Pancreas (tissue), 10 donors: ENCODE measurements around the gene GPNMB. TPM values are rescaled to one million over a fixed set of nuclear protein-coding genes. Genes with fewer than 3 reads are reported as not detected.
A peak's percentile ranks its signal among the peaks of the same experiment; 100 is the strongest.

Source experiments
- ATAC-seq, 4 donors: fragments of 200-7000 bp; cut with Tn5 transposase; one replicate each; pipeline versions ENCODE4 v1.8.0 to v1.9.1; 2020; ENCODE audit warnings: mild to moderate bottlenecking in 4 of 4, moderate library complexity in 4 of 4
- DNase-seq, 6 donors: peaks; one replicate each; pipeline ENCODE4 v3.0.0-alpha.2; 2020
- FAIRE-seq: peaks from 2 replicates; lab custom pipeline; 2012; peaks lifted over from hg19 to GRCh38; lab: Jason Lieb, UNC
- H3K27ac ChIP-seq, 4 donors: fragments of 200-600 bp; sonication (generic); 1 replicate in 3 of 4; 2 replicates in 1 of 4; pipeline versions ENCODE4 v1.5.0 to v1.8.0; 2020
- H3K27me3 ChIP-seq, 4 donors: fragments of 200-600 bp; one replicate each; pipeline ENCODE4 v1.8.0; 2021
- H3K36me3 ChIP-seq, 3 donors: fragments of 200-600 bp; sonication (generic) in 1 of 3; one replicate each; pipeline versions ENCODE4 v1.5.0 to v1.8.0; 2020 to 2021
- H3K4me1 ChIP-seq, 3 donors: fragments of 200-600 bp; one replicate each; pipeline ENCODE4 v1.8.0; 2021
- H3K4me3 ChIP-seq, 4 donors: fragments of 200-600 bp; sonication (generic) in 2 of 4; one replicate each; pipeline versions ENCODE4 v1.5.0 to v1.8.0; 2020 to 2021
- H3K9me3 ChIP-seq, 4 donors: fragments of 200-600 bp; one replicate each; pipeline ENCODE4 v1.8.0; 2021
- CTCF ChIP-seq, 4 donors: fragments of 200-600 bp; sonication (generic) in 3 of 4; IDR thresholded peaks; one replicate each; pipeline versions ENCODE4 v1.5.0 to v1.8.0; 2021; ENCODE audit warnings: antibody characterized with exemption in 4 of 4
- WGBS, 2 donors: extraction: QIAGEN DNeasy Blood & Tissue Kit; methylation state at CpG; one replicate each; pipeline ENCODE4 v1.1.7; 2013; 5-methylcytosine and 5-hydroxymethylcytosine counted together
- intact Hi-C, 3 donors: fragments of 100-400 bp; cut with DNase I; formaldehyde crosslinking; loops; one replicate each; pipeline versions ENCODE4 v1.11.1 to v1.14.2; 2022
- polyA plus RNA-seq, 2 donors: library from polyadenylated mRNA; stranded (reverse); fragments of 200-250 nt; gene quantifications; one replicate each; pipeline ENCODE4 v1.2.3, GENCODE V29; 2013
- total RNA-seq, 6 donors: library from RNA; stranded (reverse); fragmentation: NEBNext Ultra II Directional in 4 of 6; extraction: Animal tissue kit (Norgen Biotek cat#: 25700) in 4 of 6; gene quantifications; one replicate each; pipeline versions ENCODE4 v1.2.1 to v1.2.4, GENCODE V29; 2021 to 2023
- donor health status: healthy with polysubstance abuse.
- donor health status: DM: no; HTN: no; CAD: no; lungs with moderate emphysema.
- donor health status: DM: no; HTN: no; CAD: no.
- donor health status: control.
- donor health status: control.
- donor health status: Bipolar disorder and iron deficiency.
- donor health status: DM: yes; HTN: yes; CAD: no.
- donor health status: DM: no; HTN: no; CAD: no.
- donor health status: DM: no; HTN: no; CAD: no.
- donor health status: DM: yes; HTN: yes; CAD: no.

Gene GPNMB
- total and polyA plus RNA-seq, 8 donors: 1.9 to 104 (median 5.0) TPM

- FAIRE-seq (no peak), ATAC-seq (no peak), DNase-seq (no peak)
- Histone ChIP-seq H3K27ac (no peak overlapping the region), H3K27me3 (peaks cover 0 to 3% (median 0%) of the 10 kb centered on the region in 4 donors), H3K4me3 (no peak overlapping the region), H3K36me3 (no peaks in the 10 kb centered on the region), H3K4me1 (no peaks in the 10 kb centered on the region), H3K9me3 (no peaks in the 10 kb centered on the region)
- TF ChIP-seq CTCF (IDR thresholded peaks at IDR 0.05): no peak
- intact Hi-C loops: no loop called here
- WGBS, 2 donors: 63% methylated on average over 4 of the region's 4 CpGs
These were observed 3.6 kb upstream of the GPNMB start for GRCh38 chr7:23242935-23243334.

GRCh38 chr7:23247046-23247602 is 549 bp downstream of the GPNMB start:
- peak in 2 of 4 donors; percentile 26 to 33 for ATAC-seq
- TF ChIP-seq CTCF (IDR thresholded peaks at IDR 0.05): no peak
- no peaks in the 10 kb centered on the region for H3K4me1 ChIP-seq
- no peaks in the 10 kb centered on the region for H3K36me3 ChIP-seq
- H3K27ac ChIP-seq: peak overlapping the region in 2 of 4 donors; percentile 32 to 52
- no peak for FAIRE-seq
- peaks cover 0 to 17% (median 0%) of the 10 kb centered on the region in 4 donors for H3K27me3 ChIP-seq
- no peaks in the 10 kb centered on the region for H3K9me3 ChIP-seq
- H3K4me3 ChIP-seq: peak overlapping the region in 2 of 4 donors; percentile 5 to 26
- no peak for DNase-seq
- WGBS, 2 donors: 77 to 80% methylated on average over 6 of the region's 6 CpGs
- intact Hi-C loops: no loop called here

GRCh38 chr7:23247603-23248335 is 1.2 kb downstream of the GPNMB start:
- no peak for TF ChIP-seq CTCF (IDR thresholded peaks at IDR 0.05)
- Histone ChIP-seq H3K27ac (peak overlapping the region in 2 of 4 donors; percentile 32 to 52), H3K36me3 (no peaks in the 10 kb centered on the region), H3K4me3 (peak overlapping the region in 2 of 4 donors; percentile 5 to 26), H3K27me3 (peaks cover 0 to 17% (median 0%) of the 10 kb centered on the region in 4 donors), H3K9me3 (no peaks in the 10 kb centered on the region), H3K4me1 (no peaks in the 10 kb centered on the region)
- intact Hi-C loops: no loop called here
- WGBS, 2 donors: 26 to 27% methylated on average over 52 to 53 of the region's 53 CpGs
- peak in 3 of 4 donors; percentile 42 to 74 (median 69) for ATAC-seq
- peak in 3 of 6 donors; percentile 29 to 58 (median 56) for DNase-seq
- no peak for FAIRE-seq

- peaks cover 0 to 17% (median 0%) of the 10 kb centered on the region in 4 donors for H3K27me3 ChIP-seq
- H3K27ac ChIP-seq: no peak overlapping the region
- no peaks in the 10 kb centered on the region for H3K9me3 ChIP-seq
- FAIRE-seq (no peak), ATAC-seq (no peak), DNase-seq (no peak)
- TF ChIP-seq CTCF (IDR thresholded peaks at IDR 0.05): no peak
- H3K4me1 ChIP-seq: no peaks in the 10 kb centered on the region
- intact Hi-C loops: no loop called here
- H3K4me3 ChIP-seq: no peak overlapping the region
- H3K36me3 ChIP-seq: no peaks in the 10 kb centered on the region
These were observed 2.9 kb downstream of the GPNMB start for GRCh38 chr7:23249486-23249885.
